Measurements from ENCODE around the gene GAS2L2.

DNA sequence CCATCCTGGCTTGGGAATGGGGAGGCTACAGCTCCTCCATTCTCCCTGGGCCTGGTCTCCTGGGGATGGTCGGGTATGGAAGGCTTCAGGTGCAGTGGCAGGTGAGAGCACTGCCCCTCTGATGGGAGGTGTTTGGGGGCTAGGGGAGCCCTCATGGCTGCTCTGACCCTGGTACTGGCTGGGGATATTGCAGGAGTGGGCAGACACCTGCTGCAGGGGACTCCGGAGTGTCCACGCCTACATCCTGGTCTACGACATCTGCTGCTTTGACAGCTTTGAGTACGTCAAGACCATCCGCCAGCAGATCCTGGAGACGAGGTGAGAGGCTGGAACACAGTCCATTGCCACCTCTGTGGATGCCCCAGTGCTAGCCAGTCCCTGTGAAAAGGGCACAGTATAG, 12.8 kb downstream of the GAS2L2 start:
- TF ChIP-seq, protein P1, sequence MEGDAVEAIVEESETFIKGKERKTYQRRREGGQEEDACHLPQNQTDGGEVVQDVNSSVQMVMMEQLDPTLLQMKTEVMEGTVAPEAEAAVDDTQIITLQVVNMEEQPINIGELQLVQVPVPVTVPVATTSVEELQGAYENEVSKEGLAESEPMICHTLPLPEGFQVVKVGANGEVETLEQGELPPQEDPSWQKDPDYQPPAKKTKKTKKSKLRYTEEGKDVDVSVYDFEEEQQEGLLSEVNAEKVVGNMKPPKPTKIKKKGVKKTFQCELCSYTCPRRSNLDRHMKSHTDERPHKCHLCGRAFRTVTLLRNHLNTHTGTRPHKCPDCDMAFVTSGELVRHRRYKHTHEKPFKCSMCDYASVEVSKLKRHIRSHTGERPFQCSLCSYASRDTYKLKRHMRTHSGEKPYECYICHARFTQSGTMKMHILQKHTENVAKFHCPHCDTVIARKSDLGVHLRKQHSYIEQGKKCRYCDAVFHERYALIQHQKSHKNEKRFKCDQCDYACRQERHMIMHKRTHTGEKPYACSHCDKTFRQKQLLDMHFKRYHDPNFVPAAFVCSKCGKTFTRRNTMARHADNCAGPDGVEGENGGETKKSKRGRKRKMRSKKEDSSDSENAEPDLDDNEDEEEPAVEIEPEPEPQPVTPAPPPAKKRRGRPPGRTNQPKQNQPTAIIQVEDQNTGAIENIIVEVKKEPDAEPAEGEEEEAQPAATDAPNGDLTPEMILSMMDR (IDR thresholded peaks at IDR 0.05): no peak
- no peak for TF ChIP-seq POLR2A (IDR thresholded peaks at IDR 0.05)

Measured in thyroid gland (tissue), 4 donors.